AG08396 (cell line): ENCODE data around the gene KLHL22.
"Not testable (repeated sequence)": the region's sequence is repeated elsewhere in the genome, so short reads cannot be mapped to it uniquely, and the experiment has no call there.

Source experiments
- DNase-seq: peaks from one replicate; pipeline ENCODE4 v3.0.0; 2012; ENCODE audit warnings: low spot score, mixed read lengths

KLHL22 gene, protein sequence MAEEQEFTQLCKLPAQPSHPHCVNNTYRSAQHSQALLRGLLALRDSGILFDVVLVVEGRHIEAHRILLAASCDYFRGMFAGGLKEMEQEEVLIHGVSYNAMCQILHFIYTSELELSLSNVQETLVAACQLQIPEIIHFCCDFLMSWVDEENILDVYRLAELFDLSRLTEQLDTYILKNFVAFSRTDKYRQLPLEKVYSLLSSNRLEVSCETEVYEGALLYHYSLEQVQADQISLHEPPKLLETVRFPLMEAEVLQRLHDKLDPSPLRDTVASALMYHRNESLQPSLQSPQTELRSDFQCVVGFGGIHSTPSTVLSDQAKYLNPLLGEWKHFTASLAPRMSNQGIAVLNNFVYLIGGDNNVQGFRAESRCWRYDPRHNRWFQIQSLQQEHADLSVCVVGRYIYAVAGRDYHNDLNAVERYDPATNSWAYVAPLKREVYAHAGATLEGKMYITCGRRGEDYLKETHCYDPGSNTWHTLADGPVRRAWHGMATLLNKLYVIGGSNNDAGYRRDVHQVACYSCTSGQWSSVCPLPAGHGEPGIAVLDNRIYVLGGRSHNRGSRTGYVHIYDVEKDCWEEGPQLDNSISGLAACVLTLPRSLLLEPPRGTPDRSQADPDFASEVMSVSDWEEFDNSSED

DNA sequence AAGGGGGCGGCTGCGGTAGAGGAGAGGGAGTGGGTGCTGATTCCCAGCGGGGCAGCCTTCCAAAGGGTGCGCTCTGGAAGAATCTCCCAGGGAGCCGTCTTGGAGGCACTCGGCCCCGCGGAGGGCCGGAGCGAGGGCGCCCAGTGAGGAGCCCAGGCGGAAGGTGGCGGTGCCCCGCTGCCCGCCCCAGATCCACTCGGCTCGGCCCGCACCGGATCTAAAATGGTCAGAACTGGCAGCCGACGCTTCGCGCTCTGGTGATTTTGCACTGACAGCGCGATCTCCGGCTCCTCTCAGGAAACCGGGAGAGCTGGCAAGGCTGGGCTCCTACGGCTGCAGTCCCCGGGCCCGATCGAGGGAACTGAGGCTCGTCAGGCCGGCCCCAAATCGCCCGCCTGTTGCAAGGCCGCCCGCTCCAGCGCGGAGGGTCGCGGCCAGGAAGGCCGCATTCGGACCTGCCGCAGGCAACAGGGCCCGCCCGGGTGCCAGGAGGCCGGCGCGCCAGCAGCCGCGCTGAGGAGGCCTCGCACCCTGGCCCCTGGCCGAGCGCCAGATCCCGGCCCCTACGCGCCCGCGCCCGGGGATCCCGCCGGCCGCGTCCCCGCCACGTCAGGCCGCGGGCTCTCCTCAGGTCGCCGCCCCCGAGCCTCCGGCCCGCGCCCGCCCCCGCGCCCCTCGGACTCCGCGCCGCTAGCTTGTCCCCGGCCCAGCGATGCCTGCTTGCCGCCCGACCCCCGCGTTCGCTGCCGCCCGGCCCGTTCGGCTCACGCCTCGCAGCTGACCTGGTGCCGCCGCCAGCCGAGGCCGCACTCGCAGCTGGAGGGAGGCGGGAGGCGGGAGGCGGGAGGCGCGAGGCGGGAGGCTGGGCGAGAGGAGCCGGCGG lies at the start of gene KLHL22:
KLHL22 (minus strand) TSS at position 818 of the 883 bp plus-strand sequence. CDS start 6,584 bp downstream, outside the sequence.
- DNase-seq = peak; percentile 41

DNA sequence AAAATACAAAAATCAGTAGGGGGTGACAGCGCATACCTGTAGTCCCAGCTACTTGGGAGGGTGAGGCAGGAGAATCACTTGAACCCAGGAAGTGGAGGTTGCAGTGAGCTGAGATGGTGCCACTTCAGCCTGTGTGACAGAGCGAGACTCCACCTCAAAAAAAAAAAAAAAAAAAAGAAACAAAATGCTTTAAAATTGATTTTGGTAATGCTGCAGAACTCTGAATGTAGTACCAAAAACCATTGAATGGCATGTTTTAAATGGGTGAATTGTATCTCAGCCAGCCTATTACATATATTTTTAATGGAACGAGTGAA lies 49.7 kb upstream of the KLHL22 start:
- DNase-seq = not testable (repeated sequence)

DNA sequence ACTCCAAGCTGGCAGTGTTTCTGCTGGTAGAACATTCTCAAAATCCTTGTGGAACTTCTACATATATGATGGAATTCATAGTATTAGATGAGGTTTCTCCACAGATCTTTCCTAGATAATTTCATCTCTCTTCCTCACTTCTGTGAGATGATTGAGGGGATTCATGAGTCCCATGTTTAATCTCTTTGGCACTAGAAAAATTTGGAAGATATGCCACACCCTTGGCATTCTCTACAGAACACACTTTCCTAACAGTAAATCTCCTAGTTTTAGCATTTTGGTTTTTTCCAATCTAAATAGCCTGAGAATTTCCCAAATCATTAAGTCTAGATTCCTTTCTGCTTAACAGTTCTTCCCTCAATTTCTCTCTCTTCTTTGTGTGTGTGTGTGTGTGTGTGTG lies 47.1 kb upstream of the KLHL22 start:
- DNase-seq = no peak

DNA sequence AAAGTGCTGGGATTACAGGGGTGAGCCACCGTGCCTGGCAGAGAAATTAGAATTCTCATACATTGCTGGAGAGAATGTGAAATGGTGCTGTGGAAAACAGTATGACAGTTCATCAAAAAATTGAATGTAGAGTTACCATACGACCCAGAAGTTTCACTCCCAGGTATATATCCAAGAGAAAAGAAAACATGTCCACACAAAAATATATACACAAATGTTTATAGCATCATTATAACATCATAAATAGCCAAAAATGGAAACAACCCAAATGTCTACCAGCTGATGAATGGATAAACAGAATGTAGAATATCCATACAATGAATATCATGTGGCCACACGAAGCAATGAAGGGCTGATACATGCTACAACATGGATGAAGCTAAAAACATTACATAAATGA lies 46.5 kb upstream of the KLHL22 start:
- DNase-seq = no peak

DNA sequence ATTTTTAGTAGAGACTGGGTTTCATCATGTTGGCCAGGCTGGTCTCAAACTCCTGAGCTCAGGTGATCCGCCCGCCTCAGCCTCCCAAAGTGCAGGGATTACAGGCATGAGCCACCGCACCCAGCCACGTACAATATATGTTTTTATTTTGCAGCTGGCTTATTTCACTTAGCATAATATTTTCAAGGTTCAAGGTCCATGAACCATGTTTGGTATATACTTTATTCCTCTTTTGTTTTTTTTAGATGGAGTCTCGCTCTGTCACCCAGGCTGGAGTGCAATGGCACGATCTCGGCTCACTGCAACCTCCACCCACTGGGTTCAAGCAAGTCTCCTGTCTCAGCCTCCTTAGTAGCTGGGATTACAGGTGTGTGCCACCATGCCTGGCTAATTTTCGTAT lies 43.3 kb upstream of the KLHL22 start:
- not testable (repeated sequence) for DNase-seq

DNA sequence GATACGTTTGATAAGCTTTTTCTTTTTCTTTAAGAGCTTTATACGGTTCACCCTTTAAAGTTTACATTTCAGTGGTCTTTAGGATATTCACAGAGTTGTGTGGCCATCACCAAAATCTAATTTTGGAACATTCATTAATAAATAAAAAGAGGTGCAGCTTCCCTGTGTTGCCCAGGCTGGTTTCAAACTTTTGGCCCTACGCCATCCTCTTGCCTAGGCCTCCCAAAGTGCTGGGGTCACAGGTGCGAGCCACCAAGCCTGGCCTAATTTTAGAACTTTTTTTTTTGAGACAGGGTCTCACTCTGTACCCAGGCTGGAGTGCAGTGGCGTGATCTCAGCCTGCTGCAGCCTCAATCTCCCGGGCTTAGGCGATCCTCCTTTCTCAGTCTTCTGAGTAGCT lies 42.4 kb upstream of the KLHL22 start:
- DNase-seq = no peak

DNA sequence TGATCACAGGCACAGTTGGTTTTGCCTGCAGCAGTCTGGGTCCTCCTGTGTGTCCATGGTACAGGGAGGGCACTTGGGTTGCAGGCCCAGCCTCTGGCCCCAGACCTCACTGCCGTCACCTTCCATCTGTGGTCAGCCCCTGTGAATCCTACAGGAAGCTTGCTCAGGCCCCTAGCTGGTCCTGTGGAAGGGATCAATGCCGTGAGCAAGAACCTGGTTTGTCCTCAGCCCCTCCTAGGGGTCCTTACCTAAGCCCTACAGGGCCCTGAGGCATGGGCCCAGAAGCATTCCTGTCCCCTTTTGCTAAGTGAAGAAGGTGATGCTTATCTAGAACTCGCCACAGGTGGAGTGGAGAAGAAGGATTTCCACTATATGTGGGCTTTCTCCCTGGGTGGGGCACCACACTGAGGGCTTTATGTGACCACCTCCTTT lies 41.7 kb upstream of the KLHL22 start:
- DNase-seq = no peak

DNA sequence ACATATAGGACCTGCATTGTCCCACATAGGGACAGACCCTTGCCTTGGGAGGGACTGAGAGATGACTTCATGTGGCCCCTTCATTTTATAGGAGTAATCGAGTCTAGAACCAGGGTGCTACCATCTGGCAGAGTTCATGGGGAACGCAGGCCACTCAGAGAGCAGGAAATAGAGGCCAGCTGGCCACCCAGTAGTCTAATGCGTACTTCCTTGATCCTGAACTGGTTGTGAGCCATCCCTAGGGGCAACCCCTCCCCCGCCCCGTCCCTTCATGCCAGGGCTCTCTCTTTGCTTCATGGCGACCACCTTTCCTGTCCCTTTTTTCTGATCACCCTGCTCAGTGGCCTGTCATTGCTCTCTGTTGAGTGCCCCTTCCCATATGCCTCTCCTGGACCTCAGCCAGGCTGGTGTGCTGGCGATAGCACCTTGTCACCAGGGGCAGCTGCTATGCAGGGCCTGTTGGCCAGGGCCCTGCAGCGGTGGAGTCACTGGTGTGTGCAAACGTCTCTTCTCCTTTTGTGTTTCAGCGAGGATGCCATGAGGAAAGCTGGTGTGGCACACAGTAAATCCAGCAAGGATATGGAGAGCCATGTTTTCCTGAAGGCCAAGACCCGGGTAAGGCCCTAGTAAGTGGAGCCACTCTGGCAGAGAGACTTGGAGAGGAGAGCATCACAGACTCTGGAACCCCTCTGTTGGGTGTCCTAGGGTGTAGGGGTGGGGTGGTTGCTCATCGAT lies 41.2 kb upstream of the KLHL22 start:
- DNase-seq = no peak

DNA sequence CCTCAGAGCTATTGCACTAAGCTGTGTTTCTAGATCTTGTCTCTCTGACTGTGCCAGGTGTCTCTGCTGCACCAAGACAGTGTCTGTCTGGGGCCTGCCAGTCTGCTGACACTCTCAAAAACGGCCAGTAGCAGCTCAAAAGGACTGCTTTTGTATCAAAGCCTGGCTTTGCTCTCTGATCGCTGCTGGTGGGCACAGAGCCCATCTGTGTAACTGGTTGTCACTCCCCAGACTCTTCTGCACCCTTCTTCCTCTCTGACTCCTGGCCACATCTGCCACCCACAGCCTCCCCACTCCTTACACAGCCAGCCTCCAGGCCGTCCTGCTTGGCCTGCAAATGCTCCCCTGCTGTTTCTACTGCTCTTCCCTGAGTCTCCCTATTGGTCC lies 38.3 kb upstream of the KLHL22 start:
- no peak for DNase-seq

DNA sequence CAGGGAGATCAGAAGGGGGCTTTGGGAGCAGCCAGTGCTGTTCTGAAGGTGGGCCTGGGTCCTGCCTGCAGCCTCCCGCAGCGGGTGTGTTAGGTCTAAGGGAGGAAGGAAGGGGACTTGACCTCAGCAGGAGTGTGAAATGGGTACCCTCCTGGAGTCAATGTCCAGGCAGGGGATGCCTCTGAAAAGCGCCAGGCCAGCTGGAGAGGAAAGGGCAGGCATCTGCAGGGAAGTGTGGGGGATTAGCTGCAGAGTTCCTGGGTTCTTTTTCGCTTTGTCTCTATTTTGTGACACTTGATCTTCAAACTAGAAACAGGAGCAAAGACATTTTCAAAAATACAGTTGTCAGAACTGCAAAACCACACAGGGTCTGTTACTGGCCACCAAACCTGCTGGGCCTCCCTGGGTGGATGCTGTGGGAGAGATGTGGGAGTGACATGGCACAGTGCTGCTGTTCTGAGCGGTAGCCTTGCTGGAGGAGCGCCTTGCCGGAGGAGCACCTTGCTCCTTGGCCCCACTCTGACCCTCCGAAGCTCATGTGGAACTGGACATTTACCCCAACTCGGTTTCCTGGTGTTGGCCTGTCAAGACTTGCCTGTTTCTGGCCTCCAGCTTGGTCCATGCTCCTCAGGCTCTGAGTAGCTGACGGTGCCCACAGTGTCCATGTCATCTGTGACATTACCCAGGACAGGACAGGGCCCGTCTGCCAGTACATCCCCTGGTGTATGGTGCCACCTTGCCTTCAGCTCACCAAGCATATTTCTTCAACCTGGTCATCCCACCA lies 37.7 kb upstream of the KLHL22 start:
- no peak for DNase-seq

DNA sequence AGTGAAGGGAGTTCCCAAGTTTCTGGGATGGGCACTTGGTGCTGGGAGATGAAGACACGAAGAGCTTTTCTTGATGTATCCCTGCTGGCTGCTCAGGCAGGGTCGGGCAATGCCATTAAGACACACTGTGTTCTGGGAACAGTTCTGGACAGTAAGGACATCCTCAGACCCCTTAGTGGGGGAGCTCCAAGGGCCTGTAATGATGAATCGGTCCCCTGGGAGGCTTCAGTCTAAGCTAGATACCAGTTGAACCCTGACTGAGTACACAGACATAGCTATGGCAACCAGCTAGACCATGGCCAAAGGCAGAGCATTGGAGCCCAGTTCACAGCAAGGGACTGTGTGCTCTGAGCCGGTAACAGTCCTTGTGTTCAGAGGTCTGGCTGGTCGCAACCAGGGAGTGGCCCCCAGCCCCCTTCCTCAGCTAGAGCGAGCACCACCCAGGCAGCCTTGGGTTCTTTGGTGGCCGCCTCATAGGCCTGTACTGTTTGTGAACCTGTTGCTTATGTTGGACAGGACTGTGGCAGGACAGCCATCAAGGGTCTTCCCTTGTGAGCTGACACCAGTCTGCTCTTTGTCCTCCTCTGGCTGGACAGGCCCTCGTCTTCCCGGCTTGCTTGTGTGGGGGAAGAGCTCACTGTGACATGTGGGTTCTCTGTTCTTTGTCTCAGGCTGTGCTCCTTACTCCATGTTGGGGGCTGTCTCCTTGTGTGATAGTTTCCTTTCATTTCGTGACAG lies 36.8 kb upstream of the KLHL22 start:
- no peak for DNase-seq

DNA sequence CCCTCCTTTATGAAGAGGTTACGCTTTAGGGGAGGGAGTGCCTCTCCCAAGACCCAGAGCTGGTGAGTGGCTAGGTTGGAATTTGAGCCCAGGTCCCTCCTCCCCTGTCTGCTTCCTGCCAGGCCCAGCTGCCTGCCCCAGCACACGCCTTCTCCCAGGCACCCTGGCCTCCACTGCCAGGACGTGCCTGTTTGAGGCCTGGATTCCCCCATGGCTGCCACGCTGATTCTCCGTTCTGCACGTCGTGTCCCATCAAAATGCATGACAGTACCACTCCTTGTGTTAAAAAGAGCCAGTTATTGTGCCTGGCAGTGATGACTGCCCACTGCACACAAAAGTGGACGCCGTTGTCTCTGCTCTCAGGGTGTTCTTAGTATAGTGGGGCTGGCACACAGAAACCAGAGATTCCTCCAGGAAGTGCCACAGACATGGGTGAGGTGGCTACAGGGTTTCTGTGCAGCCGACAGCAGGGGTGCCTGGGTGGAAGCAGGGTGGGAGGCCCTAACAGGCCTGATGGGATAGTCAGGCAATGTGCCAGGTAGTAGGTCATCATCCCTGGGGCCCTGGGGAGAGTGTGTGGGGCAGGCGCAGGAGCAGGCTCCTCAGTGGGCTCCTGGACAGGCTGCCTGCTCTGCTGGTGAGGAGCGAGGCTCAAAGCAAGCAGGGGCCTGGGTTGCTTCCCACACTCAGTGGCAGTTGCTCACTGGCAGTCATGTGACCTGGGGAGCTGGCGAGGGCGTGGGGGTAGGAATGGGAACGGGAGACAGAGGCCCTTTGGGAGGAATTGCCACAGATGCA lies 36.0 kb upstream of the KLHL22 start:
- peak; percentile 81 for DNase-seq

DNA sequence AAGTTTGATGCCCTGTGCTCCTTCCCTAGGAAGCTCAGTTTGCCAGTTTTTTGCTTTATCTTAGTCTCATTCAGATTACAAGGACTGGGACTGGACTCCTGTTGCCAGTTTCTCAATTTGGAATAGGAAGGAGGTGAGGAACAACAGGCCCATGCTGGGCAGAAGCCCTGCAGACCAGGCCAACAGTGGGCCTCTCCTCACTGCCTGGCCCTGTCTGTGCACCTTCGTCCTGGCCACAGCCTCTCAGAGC lies 35.5 kb upstream of the KLHL22 start:
- no peak for DNase-seq

DNA sequence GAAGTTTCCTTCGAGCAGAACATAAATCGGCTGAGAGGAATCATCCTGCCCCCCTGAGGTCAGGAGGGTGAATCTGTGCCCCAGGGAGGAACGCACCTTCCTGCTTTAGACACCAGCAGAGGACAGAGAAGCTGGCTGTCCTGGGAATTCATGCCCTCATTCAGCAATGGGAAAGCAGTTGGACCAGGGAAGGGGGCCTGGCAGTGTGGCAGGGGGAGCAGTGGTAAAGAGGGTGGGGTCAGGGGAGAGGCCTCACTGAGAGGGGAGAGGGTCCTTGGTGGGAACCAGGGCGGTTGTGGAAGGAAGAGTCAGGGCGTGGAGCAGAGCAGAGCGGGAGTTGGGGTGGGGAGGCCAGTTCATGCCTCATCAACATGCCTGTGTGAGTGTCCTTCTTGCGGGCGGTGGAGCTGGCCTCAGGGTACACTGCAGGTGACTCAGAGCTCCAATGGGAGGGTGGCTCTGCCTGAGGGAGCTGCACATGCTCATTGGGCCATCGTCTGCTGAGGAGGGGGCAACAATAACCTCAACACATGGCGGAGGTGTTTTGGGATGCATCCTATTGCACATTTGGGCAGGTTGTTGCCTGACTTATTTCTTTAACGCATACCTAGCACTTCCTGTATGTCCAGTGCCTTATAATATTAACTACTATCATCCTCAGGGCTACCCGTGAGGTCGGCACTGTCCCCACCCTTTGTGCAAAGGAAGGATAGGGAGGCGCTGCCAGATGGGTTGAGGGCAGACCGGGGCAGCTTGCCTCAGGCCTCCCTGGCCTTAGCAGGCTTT lies 35.0 kb upstream of the KLHL22 start:
- peak; percentile 57 for DNase-seq

DNA sequence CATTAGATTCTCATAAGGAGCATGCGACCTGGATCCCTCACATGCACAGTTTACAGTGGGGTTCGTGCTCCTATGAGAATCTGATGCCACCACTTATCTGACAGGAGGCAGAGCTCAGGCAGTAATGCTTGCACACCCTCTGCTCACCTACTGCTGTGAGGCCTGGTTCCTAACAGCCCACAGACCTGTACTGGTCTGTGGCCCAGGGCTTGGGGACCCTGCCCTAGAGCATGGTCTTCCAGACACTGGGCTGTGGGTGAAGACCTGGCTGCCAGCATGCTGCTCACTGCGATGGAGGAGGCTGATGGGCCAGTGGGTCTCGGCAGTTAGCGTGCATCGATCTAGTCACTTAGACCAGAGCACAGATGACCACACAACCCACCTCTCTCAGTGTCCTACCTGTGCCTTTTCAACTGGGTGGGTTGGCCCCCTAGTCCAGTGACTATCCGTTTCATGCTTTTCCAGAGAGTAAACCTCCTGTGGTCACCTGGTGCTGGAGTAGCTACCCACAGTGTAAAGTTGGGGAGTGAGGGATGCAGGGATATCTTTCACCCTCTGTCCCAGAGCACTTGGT lies 32.9 kb upstream of the KLHL22 start:
- DNase-seq = no peak

DNA sequence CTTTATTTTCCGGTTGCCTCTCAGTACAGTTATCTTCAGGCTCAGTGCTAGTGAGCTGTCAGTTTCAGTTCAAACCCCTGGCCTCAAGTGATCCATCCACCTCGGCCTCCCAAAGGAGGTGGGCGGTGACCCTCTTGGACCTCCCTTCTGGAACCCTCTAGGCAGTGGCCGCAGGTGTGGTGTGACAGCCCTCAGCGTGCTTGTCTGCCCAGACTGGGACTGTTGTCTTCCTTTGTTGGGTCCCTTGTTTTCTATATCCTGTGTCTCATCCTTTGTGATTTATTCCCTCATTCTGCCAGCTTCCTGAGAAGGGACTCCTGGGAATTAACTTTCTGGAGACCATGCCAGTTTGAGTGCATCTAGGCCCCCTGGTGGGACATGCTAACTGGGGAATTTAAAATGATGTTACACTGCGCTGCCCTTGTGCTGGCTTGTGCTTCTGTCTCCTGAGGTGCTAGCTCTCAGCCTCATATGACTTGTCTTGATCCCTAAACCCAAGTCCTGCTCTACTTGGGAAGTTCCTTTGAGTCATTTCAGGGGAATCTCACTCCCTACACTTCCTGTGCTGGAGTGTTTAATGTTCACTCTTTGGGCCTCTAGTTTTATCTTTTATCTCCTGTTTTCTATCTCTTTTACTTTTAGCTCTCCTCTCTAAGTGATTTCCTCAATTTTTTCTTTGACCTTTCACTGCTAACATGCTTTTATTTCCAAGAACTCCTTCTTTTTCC lies 31.2 kb upstream of the KLHL22 start:
- peak; percentile 43 for DNase-seq

DNA sequence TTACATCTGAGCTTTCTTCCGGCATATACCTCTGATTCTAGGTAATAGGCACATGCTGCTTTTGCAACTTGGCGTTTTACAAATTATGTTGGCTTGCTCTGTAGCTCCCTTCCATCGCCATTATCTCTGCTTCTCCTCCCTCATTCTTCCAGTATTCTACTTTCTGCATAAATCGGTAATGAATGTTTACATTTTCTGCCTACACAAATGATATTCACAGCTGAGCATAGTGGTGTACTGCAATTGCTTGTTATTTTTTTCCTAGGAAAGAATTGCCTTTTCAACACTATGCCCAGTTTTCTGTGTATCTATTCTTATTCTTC lies 30.7 kb upstream of the KLHL22 start:
- no peak for DNase-seq

DNA sequence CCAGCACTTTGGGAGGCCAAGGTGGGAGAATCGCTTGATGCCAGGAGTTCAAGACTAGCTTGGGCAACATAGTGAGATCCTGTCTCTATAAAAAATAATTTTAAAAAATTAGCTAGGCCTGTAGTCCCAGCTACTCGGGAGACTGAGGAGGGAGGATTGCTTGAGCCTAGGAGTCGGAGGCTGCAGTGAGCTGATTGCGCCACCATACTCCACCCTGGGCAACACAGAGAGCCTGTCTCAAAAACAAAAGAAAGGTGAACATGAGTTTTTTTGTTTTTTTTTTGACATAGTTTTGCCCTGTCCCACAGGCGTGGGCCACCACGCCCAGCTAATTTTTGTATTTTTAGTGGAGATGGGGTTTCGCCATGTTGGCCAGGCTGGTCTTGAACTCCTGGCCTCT lies 29.5 kb upstream of the KLHL22 start:
- no peak for DNase-seq
